Measurements from ENCODE around the gene RITA1. TPM values are rescaled to one million over a fixed set of nuclear protein-coding genes. Genes with fewer than 3 reads are reported as not detected.

RITA1 gene
- polyA plus RNA-seq, 1 donor, result 10.4 TPM

DNA sequence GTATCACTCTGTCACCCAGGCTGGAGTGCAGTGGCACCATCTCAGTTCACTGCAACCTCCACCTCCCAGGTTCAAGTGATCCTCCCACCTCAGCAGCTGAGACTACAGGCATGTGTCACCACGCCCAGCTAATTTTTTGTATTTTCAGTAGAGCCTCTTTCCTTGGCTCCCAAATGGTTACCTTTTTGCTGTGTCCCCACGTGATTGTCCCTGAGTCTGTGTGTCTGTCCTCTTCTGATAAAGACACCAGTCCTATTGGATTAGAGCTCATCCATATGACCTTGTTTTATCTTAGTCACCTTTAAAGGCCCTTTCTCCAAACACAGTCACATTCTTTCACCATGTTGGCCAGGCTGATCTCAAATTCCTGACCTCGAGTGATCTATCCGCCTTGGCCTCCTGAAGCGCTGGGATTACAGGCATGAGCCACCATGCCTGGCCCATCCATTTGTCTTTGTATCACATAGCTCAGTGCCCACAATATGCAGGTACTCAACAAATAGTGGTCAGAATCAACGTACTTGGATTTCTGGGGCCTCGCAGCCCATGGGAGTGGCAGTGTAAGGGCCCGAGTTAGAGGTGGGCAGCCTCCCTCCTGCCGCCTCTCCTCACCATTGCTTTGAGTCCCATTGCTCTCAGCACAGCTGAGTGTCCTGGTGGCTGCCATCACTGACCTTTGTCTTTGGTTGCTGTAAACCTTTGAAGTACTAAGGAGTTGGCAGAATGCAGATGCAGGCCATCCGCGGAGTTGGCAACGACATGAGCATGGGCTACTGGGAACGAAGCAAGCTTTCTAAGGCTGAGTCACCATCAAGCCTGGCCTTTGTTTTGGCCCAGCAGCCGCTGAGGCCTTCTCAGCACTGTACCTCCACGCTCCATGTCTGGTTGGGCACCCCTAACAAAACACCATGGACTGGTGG lies 45.1 kb downstream of the RITA1 start:
- no peak for DNase-seq (ENCODE audit: low read depth)

GRCh38 chr12:113231235-113232088 lies 45.9 kb downstream of the RITA1 start:
- no peak for DNase-seq (ENCODE audit: low read depth)

GRCh38 chr12:113232089-113232839 lies 46.7 kb downstream of the RITA1 start:
- no peak for DNase-seq (ENCODE audit: low read depth)

GRCh38 chr12:113232840-113233585 lies 47.5 kb downstream of the RITA1 start:
- no peak for DNase-seq (ENCODE audit: low read depth)

DNA sequence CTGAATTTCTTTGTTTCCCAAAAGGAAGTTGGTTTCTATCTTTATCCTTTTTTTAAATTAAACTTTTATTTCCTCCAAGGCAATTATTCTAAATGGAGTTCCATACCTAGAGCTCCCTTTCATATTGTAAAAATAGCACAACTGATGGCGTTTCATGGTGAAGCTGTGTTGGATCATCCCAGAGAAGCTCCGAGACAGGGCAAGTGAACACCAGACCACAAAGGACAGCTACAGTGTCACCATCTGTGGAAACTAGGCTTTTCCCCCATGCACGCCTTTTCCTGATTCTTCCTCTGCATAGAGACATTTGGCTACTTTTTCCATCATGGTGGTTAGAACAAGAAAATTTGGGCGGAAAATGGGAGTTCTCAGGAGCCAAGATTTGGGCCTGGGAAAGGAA lies 48.4 kb downstream of the RITA1 start:
- DNase-seq (ENCODE audit: low read depth), result no peak

- DNase-seq (ENCODE audit: low read depth), result no peak
Observed at GRCh38 chr12:113234483-113234882, 49.0 kb downstream of the RITA1 start.

DNA sequence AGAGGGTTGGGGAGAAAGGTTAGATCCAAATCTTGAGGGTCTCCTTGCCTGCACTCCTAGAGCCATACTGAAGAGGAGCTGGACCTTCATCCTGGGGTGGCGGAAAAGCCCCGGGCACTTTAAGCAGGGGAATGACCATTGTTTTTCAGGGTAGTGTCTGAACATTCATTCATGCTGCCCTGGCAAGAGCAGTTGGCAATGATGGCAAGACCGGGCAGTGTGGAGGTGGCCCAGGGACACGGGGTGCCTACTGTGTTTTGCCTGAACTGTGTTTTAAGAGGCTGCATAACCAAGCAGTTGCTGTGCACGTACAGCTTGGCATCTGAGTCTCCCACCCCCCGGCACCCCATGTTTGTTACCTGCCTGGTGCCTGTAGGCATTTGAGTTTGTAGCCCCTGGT lies 50.5 kb downstream of the RITA1 start:
- DNase-seq (ENCODE audit: low read depth), result no peak

DNA sequence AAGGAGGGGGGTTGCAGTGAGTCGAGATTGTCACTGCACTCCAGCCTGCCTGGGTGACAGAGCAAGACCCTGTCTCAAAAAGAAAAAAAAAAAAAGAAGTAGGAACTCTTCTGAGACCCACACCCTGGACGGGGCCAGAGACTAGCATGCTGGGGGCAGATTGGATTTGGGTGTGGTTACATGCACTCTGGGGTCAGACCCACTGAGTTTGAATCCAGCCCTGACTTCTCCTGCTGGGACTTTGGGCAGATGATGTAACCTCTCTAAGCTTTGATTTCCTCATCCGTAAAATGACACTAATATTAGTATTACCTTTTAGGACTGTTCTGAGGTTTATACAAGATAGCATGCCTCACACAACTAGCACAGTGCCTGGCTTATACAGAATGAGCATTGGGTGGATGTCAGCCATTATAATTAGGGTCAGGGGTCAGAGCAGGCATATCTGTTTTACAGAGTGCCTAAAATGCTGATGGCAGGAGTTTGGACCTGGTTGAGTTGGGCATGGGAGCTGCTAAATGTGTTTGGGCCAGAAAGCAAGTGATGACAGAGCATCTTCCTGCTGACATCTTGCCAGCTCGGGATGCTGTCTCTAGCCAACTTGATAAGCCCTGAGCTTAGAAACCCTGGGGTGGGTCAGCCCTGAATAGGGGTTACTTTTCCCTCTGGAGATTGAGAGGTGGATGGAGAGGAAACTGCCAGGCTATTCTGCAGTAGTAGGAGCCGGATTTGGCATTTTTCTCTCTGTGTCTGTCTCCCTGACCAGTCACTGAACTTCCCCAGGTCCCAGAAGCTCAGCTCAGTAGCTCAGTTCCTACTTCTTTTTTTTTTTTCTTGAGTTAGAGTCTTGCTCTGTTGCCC lies 51.2 kb downstream of the RITA1 start:
- no peak for DNase-seq (ENCODE audit: low read depth)

GRCh38 chr12:113237748-113238147 lies 52.2 kb downstream of the RITA1 start:
- no peak for DNase-seq (ENCODE audit: low read depth)

DNA sequence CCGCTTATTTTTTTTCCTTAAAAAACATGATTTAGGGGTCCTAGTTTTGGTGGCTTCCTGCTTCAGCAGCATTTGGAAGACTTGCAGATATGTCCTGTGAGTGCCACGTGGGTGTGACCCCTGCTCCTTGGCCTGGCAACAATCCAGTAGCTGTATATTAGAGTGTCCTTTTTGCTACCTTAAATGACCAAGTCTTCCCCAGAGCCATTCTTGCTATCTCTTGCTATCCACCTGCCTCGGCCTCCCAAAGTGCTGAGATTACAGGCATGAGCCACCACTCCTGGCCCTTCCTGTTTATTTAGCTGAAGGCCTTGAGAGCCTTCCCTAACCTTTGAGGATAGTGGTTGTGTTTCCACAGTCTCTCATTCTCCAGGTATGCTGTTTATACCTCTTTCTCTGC lies 52.8 kb downstream of the RITA1 start:
- DNase-seq (ENCODE audit: low read depth), result no peak

- no peak for DNase-seq (ENCODE audit: low read depth)
Observed at GRCh38 chr12:113239288-113239771, 53.8 kb downstream of the RITA1 start.

DNA sequence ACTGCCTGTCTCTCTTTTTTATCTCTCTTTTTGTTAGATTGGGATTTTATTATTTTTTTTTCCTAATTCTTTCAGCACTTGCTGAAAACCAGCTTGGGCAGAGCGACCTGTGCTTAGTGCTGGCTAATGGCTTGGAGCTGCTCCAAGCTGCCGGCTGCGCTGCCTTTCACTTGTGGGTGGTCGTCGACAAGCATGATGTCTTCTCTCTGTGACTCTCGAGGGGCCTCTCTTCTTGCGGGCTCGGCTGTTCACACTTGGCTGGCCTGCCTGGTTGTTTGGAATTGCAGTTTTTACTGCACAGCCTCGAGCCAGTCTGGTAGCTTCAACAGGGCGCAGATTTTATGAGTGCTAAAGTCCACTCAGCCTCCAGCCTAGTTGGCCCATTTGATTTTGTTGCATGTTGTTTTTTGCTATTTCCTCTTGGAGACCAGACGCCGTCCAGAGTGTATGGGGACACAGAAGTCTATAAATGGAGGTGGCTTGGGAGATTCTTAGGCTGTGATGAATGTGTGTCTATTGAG lies 54.4 kb downstream of the RITA1 start:
- no peak for DNase-seq (ENCODE audit: low read depth)

DNA sequence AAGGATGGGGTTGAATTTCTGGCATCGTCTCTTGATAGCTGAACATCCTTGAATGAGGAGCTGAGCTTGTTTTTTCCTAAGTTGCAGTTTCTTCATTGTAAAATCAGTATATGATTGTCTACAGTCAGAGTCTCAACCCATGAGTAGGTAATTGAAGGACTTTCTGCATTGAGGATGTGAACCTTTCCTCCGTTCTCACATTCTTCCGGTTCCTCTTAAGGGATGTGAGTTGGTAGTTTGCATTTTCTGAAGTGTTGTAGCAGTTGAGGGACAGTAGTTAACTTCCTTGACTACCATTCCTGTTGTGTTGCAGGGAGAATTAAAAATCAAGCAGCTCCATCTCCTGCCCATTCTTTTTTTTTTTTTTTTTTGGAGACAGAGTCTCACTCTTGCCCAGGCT lies 54.9 kb downstream of the RITA1 start:
- DNase-seq (ENCODE audit: low read depth), result no peak

DNA sequence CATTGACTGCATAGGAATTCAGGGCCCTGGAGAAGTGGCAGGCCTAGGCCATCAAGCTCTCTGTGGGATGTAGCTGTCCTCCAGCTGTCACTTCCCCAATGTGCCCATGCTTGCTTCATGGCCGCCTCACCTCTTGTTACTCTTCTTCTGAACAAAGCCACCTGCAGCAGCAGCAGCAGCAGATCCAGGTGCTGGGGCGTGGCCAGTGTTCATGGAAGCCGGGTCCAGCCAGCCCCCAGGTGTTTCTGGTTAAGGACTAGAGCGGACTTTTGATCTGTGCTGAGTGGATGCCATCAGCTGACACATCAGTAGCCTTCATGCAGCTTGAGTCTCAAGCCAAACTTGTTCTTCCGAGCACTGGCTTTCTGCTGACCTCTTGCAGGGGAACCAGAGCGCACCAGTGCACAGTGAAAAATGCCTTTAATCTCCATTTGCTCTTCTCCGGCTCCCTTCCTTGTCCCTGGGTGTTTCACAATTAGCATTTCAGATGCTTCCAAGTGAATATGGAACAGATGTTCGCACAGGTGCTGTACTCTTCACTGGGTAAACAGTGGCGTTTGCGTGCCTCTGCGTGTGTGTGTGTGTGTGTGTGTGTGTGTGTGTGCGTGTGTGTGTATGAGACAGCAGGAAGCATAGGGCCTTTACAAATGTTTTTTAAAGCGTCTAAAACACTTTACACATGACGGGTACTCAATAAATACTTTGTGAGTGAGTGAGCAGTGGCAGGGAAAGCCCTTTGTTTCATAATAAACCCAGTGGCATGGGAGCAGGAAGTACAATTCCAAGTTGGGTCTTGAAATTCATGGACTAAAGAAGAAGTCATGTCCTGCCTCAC lies 55.9 kb downstream of the RITA1 start:
- no peak for DNase-seq (ENCODE audit: low read depth)

Other genes with a start within 250 kb of the RITA1 start
- gene OAS3, start 247.2 kb upstream of the RITA1 start, polyA plus RNA-seq (ENCODE audit: insufficient read length), result 5.1 TPM
- gene OAS2, start 207.2 kb upstream of the RITA1 start, polyA plus RNA-seq (ENCODE audit: insufficient read length), result 2.1 TPM
- 5.2 TPM for gene DTX1, start 129.0 kb upstream of the RITA1 start, polyA plus RNA-seq (ENCODE audit: insufficient read length)
- not detected for gene RASAL1, start 50.0 kb upstream of the RITA1 start, polyA plus RNA-seq (ENCODE audit: insufficient read length)
- gene CFAP73, start 36.0 kb upstream of the RITA1 start, polyA plus RNA-seq (ENCODE audit: insufficient read length), result 0.13 TPM
- 64.8 TPM for gene DDX54, start 243 bp upstream of the RITA1 start, polyA plus RNA-seq (ENCODE audit: insufficient read length)
- 36.9 TPM for gene TPCN1, start 35.7 kb downstream of the RITA1 start, polyA plus RNA-seq (ENCODE audit: insufficient read length)
- 16.2 TPM for gene SLC8B1, start 149.4 kb downstream of the RITA1 start, polyA plus RNA-seq (ENCODE audit: insufficient read length)
- gene PLBD2, start 172.9 kb downstream of the RITA1 start, polyA plus RNA-seq (ENCODE audit: insufficient read length), result 12.6 TPM
- 0.20 TPM for gene SDS, start 218.2 kb downstream of the RITA1 start, polyA plus RNA-seq (ENCODE audit: insufficient read length)
- 1.3 TPM for gene SDSL, start 236.7 kb downstream of the RITA1 start, polyA plus RNA-seq (ENCODE audit: insufficient read length)